ENCODE measurements around the gene TSPAN18. TPM values are rescaled to one million over a fixed set of nuclear protein-coding genes. Genes with fewer than 3 reads are reported as not detected.

Gene TSPAN18
- total RNA-seq, 2 experiments from 2014 or later, result 5.8 to 8.2 TPM

DNA sequence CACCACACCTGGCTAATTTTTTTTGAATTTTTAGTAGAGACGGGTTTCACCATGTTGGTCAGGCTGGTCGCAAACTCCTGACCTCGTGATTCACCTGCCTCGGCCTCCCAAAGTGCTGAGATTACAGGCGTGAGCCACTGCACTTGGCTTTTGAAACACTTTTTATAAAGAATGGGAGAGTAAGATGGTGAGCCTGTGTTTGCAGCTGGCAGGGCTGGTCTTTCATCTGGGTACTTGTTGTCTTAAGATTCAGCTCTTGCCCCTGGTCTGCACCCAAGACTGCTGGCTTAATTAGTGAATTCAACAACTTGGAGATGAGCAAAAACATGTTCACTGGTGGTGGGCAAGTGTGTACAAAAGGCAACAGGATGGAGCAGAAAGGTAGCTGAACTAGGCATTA, 4.0 kb downstream of the TSPAN18 start:
- H3K9me3 Mint-ChIP-seq, result no peaks in the 10 kb centered on the region
- no peaks in the 10 kb centered on the region for H3K36me3 Mint-ChIP-seq
- H3K4me3 Mint-ChIP-seq, result no peak overlapping the region
- no peaks in the 10 kb centered on the region for H3K27me3 Mint-ChIP-seq
- no peak for DNase-seq
- intact Hi-C loops (cut with micrococcal nuclease), result no loop called here
- H3K27ac Mint-ChIP-seq, result no peak overlapping the region
- POLR2A ChIA-PET, result no interaction called here
- H3K4me1 Mint-ChIP-seq (ENCODE audit: low read depth), result peaks cover 58% of the 10 kb centered on the region
- CTCF ChIA-PET, result interaction anchor here (1.1 to 3.2 kb wide), 3 partner anchors 10 to 196 kb away, joined by 3 to 16 read pairs (median 3); no protein-coding TSS in a partner anchor

DNA sequence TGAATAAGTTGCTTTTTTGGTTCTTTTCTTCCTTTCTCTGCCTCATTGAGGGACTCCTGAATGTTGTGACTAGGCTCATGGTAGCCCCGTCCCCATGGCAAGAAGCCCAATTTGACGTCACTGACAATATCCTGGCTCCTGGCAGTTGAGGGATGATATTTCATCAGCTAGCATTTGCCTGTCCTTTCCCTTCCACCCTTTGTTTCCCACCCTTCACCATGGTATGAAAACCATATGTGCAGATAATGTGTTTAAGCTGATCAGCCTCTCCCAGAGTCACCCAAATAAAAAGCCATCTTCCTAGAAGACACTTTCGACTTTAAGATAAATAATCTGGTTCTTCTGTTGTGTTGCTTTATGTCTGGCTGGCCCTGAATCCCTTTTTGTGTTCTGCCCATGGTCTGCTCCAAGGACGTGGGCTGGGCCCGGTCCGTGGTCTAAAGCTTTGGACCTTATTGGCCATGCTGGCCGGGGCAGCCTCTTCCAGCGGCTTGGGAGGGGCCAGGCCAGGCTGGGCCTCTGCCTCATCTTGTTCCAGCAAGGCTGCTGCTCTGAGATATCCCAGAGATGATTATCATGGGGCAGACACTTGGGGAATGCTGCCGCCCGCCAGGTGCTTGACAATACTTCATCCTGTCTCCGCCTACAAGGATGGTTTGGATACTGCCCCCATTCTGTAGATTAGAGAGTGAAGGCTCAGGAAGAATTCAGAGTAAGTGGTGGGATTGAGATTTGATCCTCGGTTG, 5.1 kb downstream of the TSPAN18 start:
- Mint-ChIP-seq H3K9me3 (no peaks in the 10 kb centered on the region), H3K27me3 (no peaks in the 10 kb centered on the region), H3K36me3 (no peaks in the 10 kb centered on the region), H3K4me1 (ENCODE audit: low read depth) (peaks cover 53% of the 10 kb centered on the region), H3K27ac (no peak overlapping the region), H3K4me3 (no peak overlapping the region)
- intact Hi-C loops (cut with micrococcal nuclease), result no loop called here
- CTCF ChIA-PET, result no interaction called here
- no peak for DNase-seq
- POLR2A ChIA-PET, result no interaction called here

DNA sequence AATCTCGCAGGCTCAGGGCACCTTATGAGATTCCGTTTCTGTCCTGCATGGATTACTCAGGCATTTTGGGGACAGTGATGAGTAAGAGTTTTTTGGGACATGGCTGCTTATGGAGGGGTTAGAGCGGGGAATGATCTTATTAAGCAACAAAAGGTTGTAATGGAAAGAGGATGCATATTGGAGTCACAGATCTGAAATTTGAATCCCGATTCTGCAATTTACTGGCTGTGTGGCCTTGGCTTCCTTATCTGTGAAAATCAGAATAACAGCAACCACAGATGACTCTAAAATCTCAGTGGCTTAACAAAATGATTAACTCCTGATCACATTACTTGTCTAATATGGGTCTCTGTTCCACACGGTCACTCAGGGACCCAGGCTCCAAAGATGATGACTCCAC, 5.8 kb downstream of the TSPAN18 start:
- Mint-ChIP-seq H3K36me3 (no peaks in the 10 kb centered on the region), H3K27me3 (no peaks in the 10 kb centered on the region), H3K9me3 (no peaks in the 10 kb centered on the region), H3K4me1 (ENCODE audit: low read depth) (peaks cover 60% of the 10 kb centered on the region), H3K27ac (no peak overlapping the region), H3K4me3 (no peak overlapping the region)
- intact Hi-C loops (cut with micrococcal nuclease), result no loop called here
- ChIA-PET POLR2A (no interaction called here), CTCF (no interaction called here)
- DNase-seq, result no peak

DNA sequence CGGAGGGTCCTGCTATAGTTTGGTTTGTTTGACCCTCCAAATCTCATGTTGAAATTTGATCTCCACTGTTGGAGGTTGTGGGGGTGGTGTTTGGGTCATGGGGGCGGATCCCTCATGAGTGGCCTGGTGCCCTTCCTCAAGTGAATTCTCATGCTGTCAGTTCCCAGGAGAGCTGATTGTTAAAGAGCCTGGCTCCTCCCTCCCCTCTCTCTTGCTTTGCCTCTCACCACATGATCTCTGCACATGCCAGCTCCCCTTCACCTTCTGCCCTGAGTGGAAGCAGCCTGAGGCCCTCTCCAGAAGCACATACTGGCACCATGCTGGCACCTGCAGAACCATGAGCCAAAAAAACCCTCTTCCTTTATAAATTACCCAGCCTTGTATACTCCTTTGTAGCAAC, 7.1 kb downstream of the TSPAN18 start:
- ChIA-PET POLR2A (no interaction called here), CTCF (interaction anchor here (1.0 kb wide), 1 partner anchor 55 kb away, joined by 3 read pairs; no protein-coding TSS in a partner anchor)
- no peak overlapping the region for H3K27ac Mint-ChIP-seq
- intact Hi-C loops (cut with micrococcal nuclease), result no loop called here
- no peak for DNase-seq
- no peaks in the 10 kb centered on the region for H3K9me3 Mint-ChIP-seq
- H3K36me3 Mint-ChIP-seq, result peaks cover 3% of the 10 kb centered on the region
- peaks cover 53% of the 10 kb centered on the region for H3K4me1 Mint-ChIP-seq (ENCODE audit: low read depth)
- no peaks in the 10 kb centered on the region for H3K27me3 Mint-ChIP-seq
- no peak overlapping the region for H3K4me3 Mint-ChIP-seq

DNA sequence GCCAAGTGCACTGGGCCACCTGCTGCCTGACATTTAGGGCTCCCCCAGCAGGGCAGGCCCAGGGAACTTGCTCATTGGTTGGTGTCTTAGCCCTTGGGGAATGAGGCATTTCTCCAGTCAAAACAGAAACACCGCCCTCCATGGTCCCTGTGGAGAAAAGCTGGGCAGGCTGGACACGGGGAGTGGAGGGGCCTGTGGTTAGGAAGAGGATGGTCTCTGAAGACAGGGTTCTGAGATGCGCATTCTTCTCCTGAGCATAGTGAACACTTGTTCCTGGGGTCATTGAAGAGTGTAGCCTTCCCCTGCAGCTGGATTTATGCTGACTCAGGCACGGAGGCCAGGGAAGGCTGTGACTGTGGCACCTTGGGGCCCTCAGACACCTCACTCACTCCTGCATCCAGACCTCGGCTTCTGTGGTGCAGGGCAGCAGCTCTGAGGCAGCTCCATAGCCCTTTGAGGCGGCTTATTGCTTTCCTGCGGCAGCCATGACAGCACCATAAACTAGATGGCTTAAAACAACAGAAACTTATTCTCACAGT, 8.2 kb downstream of the TSPAN18 start:
- ChIA-PET CTCF (interaction anchor here (0.8 kb wide), 1 partner anchor 26 kb away, joined by 3 read pairs; no protein-coding TSS in a partner anchor), POLR2A (no interaction called here)
- DNase-seq, result no peak
- Mint-ChIP-seq H3K36me3 (peaks cover 3% of the 10 kb centered on the region), H3K9me3 (no peaks in the 10 kb centered on the region), H3K27me3 (no peaks in the 10 kb centered on the region), H3K4me1 (ENCODE audit: low read depth) (peaks cover 43% of the 10 kb centered on the region), H3K27ac (no peak overlapping the region), H3K4me3 (no peak overlapping the region)
- intact Hi-C loops (cut with micrococcal nuclease), result no loop called here

DNA sequence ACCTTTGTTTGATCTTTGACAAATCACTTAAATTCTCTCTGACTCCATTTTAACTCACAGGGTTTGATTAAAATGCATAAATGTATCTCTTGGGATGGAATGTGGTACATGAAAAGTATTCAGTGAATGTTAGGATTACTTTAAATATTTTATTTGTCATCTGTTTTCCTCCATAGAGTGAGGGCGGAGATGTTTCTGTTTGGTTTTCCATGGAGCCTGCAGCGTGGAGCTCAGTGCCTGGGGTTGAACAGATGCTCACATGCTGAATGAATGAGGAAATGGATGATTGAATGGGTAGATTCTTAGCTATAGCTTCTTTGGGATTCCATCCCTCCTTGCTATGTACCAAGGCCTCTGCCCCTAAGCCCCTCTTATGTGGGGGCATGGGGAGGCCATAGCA, 10.0 kb downstream of the TSPAN18 start:
- Mint-ChIP-seq H3K9me3 (no peaks in the 10 kb centered on the region), H3K36me3 (peaks cover 3% of the 10 kb centered on the region), H3K27me3 (no peaks in the 10 kb centered on the region), H3K4me1 (ENCODE audit: low read depth) (peaks cover 30% of the 10 kb centered on the region), H3K4me3 (no peak overlapping the region), H3K27ac (no peak overlapping the region)
- no peak for DNase-seq
- intact Hi-C loops (cut with micrococcal nuclease), result no loop called here
- ChIA-PET CTCF (interaction anchor here (2.0 kb wide), 1 partner anchor 39 kb away, joined by 5 read pairs; no protein-coding TSS in a partner anchor), POLR2A (no interaction called here)

DNA sequence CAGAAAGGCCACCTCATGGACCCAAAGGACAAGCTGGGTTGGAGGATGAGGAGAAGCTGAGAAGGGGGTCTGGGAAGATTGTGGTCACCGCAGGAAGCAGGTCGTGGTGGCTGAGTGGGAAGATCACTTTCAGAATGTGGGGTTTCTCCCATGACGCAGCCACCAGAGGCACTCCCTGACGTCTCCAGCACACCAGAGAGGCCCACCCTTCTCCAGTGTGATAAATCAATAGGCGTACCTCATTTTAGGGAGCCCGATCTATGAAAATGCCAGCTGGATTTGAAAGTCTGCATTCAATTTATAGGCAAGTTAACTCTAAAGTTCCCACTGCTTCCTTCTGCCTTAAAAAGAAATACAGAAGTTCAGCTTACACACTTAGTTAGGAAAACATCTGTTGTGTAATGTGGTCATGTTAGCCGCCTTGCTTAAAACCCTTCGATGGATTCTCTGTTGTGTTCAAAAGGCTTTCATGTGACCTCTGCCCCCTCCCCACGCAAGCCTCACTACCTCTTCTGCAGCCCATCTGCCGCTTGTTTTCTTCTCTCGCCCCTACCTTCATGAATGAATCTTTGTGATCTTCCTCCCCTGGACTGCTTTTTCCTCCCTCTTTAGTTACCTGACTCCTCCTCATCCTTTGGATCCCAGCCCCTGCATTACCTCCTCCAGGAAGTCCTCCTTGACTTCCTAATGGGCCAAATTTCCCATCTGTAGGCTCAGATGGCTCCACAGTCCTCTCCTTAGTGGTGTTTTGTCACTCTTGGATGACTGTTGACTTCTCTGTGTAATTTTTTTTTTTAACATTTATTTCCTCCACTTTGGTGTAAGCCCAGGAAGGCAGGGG, 10.7 kb downstream of the TSPAN18 start:
- CTCF ChIA-PET, result interaction anchor here (2.0 kb wide), 1 partner anchor 38 kb away, joined by 5 read pairs; no protein-coding TSS in a partner anchor
- Mint-ChIP-seq H3K4me1 (ENCODE audit: low read depth) (peaks cover 27% of the 10 kb centered on the region), H3K27me3 (no peaks in the 10 kb centered on the region), H3K27ac (no peak overlapping the region), H3K4me3 (no peak overlapping the region), H3K9me3 (no peaks in the 10 kb centered on the region), H3K36me3 (peaks cover 3% of the 10 kb centered on the region)
- POLR2A ChIA-PET, result no interaction called here
- intact Hi-C loops (cut with micrococcal nuclease), result no loop called here
- DNase-seq, result peak; percentile 19

DNA sequence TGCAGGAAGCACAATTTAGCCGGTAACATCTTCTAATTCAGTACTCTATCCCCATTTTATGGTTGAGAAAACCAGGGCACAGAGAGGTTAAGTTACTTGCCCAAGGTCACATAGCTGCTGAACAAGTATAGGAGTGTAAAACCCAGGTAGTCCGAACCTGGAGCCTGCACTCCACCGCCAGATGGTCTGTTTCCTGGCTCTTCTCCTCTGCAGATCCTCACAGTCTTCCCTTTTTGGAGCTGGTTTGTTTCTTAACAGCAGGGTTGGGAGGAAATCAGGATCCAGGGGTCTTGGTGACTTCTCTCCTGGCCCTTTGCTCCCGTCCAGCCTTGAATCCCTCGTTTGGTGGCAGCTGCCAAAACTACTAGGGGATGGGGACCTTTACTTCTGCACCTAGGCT, 12.0 kb downstream of the TSPAN18 start:
- H3K27me3 Mint-ChIP-seq, result no peaks in the 10 kb centered on the region
- intact Hi-C loops (cut with micrococcal nuclease), result no loop called here
- H3K4me1 Mint-ChIP-seq (ENCODE audit: low read depth), result peaks cover 26% of the 10 kb centered on the region
- POLR2A ChIA-PET, result no interaction called here
- no peak overlapping the region for H3K4me3 Mint-ChIP-seq
- no peaks in the 10 kb centered on the region for H3K9me3 Mint-ChIP-seq
- H3K27ac Mint-ChIP-seq, result no peak overlapping the region
- peaks cover 3% of the 10 kb centered on the region for H3K36me3 Mint-ChIP-seq
- DNase-seq, result no peak
- CTCF ChIA-PET, result interaction anchor here (4.0 kb wide), 1 partner anchor 37 kb away, joined by 16 read pairs; no protein-coding TSS in a partner anchor

DNA sequence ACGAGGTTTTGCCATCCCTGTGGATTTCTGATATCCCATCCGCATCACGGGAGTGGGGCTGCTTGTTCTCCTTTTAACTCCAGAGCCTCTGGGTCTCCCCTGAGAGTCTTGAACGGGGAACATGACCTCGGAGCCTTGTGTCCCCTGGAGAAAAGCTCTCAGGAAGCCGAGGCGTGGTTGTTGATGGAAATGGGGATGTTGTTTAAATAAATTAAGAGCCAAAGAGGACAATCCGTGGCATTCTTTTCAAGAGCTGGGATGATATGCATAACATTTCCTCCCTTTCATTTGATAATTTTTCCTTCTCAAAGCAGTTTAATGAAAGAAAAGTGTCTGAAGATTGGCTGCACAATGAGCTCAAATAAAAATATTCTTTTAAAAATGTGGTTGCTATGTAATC, 14.2 kb downstream of the TSPAN18 start:
- intact Hi-C loops (cut with micrococcal nuclease), result no loop called here
- ChIA-PET CTCF (interaction anchor here (0.8 to 4.0 kb wide), 4 partner anchors 10 to 170 kb away, joined by 3 to 16 read pairs (median 5); no protein-coding TSS in a partner anchor), POLR2A (no interaction called here)
- Mint-ChIP-seq H3K4me1 (ENCODE audit: low read depth) (peaks cover 34% of the 10 kb centered on the region), H3K4me3 (no peak overlapping the region), H3K36me3 (peaks cover 3% of the 10 kb centered on the region), H3K27ac (no peak overlapping the region), H3K9me3 (no peaks in the 10 kb centered on the region), H3K27me3 (no peaks in the 10 kb centered on the region)
- no peak for DNase-seq

DNA sequence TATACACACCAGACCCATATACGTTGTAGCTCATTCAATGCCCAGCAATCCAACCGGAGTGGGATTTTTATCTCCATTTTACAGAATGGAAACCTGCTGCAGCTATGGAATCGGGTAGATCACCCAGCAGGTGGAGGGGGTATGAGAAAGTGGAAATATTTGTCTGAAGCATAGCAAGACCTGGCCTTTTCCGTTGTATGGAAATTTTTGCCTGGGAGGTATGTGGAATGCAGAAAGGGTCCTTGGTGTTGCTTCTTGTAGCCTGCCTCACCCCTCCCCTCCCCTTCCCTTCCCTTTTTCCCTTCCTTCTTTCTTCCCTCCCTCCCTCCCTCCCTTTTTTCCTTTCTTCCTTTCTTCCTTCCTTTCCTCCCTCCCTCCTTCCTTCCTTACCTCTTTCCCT, 15.2 kb downstream of the TSPAN18 start:
- CTCF ChIA-PET, result interaction anchor here (0.8 to 4.0 kb wide), 3 partner anchors 34 to 169 kb away, joined by 3 to 16 read pairs (median 7); no protein-coding TSS in a partner anchor
- POLR2A ChIA-PET, result no interaction called here
- intact Hi-C loops (cut with micrococcal nuclease), result no loop called here
- peaks cover 37% of the 10 kb centered on the region for H3K4me1 Mint-ChIP-seq (ENCODE audit: low read depth)
- H3K36me3 Mint-ChIP-seq, result peaks cover 3% of the 10 kb centered on the region
- H3K27me3 Mint-ChIP-seq, result no peaks in the 10 kb centered on the region
- DNase-seq, result no peak
- no peak overlapping the region for H3K4me3 Mint-ChIP-seq
- no peaks in the 10 kb centered on the region for H3K9me3 Mint-ChIP-seq
- no peak overlapping the region for H3K27ac Mint-ChIP-seq

DNA sequence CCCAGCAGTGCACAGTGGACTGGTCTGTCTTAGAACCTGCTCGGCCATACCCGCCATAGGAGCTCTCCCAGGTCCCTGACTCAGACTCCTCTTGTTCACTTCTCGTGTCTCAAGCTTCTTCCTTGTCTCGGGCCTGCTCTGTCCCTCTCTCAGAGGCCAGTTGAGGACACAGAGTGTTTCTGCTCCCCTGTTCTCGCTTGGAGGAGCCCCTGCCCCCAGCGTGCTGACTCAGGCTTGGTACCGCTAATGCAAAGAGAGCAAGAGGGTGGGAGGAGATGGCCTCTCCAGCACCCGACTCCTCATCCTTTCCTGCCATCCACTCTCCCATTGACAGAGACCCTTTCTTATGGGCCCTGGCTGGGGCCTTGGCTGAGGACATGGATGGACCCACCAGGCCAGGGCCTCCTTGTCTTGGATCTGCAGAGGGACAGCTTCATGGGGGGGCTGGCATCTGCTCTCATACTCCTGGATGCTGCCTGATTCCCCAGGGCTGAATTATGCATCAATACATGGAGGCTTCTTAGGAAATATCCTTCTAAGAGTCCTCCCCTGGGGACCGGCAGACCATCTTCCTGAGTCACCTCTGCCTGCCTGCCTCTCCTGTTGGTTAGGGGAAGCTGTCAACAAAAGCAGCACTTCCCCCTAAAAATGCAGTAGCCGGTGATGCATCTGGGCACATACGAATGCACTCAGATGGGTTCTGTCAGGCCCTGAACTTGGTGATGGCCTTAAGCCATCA, 15.9 kb downstream of the TSPAN18 start:
- H3K27me3 Mint-ChIP-seq, result no peaks in the 10 kb centered on the region
- no peak overlapping the region for H3K27ac Mint-ChIP-seq
- H3K4me3 Mint-ChIP-seq, result no peak overlapping the region
- POLR2A ChIA-PET, result no interaction called here
- intact Hi-C loops (cut with micrococcal nuclease), result no loop called here
- CTCF ChIA-PET, result interaction anchor here (2.3 to 4.0 kb wide), 2 partner anchors 33 to 169 kb away, joined by 7 to 16 read pairs; no protein-coding TSS in a partner anchor
- no peak for DNase-seq
- H3K4me1 Mint-ChIP-seq (ENCODE audit: low read depth), result peaks cover 37% of the 10 kb centered on the region
- H3K36me3 Mint-ChIP-seq, result peaks cover 3% of the 10 kb centered on the region
- H3K9me3 Mint-ChIP-seq, result no peaks in the 10 kb centered on the region

DNA sequence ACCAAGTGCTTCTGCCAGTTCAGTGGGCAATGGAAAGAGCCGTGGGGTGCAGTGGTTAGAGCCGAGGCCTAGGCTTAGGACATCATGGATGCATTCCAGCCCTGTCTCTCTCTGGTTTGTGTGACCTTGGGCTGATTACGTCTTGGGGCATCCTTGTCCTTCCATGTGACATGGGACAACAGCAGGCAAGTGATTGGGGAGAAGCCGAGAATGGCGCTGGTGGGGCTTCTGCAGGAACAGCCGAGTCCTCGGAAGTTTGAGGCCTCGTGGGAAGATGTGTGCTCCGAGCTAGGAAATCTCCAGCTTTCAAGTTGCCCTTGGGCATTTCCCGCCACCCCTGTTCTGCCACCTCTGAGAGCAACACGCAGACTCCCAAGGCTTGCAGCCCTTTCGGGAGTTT, 16.6 kb downstream of the TSPAN18 start:
- intact Hi-C loops (cut with micrococcal nuclease), result no loop called here
- H3K27ac Mint-ChIP-seq, result no peak overlapping the region
- H3K36me3 Mint-ChIP-seq, result peaks cover 3% of the 10 kb centered on the region
- CTCF ChIA-PET, result interaction anchor here (1.0 kb wide), 1 partner anchor 34 kb away, joined by 3 read pairs; no protein-coding TSS in a partner anchor
- H3K4me3 Mint-ChIP-seq, result no peak overlapping the region
- H3K4me1 Mint-ChIP-seq (ENCODE audit: low read depth), result peaks cover 41% of the 10 kb centered on the region
- no peak for DNase-seq
- H3K27me3 Mint-ChIP-seq, result no peaks in the 10 kb centered on the region
- H3K9me3 Mint-ChIP-seq, result no peaks in the 10 kb centered on the region
- POLR2A ChIA-PET, result no interaction called here
